ENCODE data around the gene SORBS2. TPM values are rescaled to one million over a fixed set of nuclear protein-coding genes. Genes with fewer than 3 reads are reported as not detected.

SORBS2 gene
- total RNA-seq, 1 experiment from 2014 or later = 9.7 TPM

GRCh38 chr4:185580699-185581098, 231.3 kb downstream of the SORBS2 start:
- Histone ChIP-seq H4K5ac (ENCODE audit: insufficient read length, low read depth, low read length) (no peak overlapping the region), H3K23ac (ENCODE audit: insufficient read length, low read depth, low read length) (no peak overlapping the region), H3K23me2 (ENCODE audit: insufficient read length, low read depth, low read length, poor library complexity, severe bottlenecking) (no peaks in the 10 kb centered on the region), H2AFZ (ENCODE audit: low read length) (no peak overlapping the region), H4K20me1 (ENCODE audit: control insufficient read depth, insufficient read depth, insufficient read length) (no peaks in the 10 kb centered on the region), H3K9ac (ENCODE audit: extremely low read depth, insufficient read length, low read length) (no peak overlapping the region), H3K14ac (ENCODE audit: insufficient read depth, low read length) (no peak overlapping the region), H2AK5ac (ENCODE audit: insufficient read length, low read length) (no peak overlapping the region), H4K91ac (ENCODE audit: insufficient read length, low read depth, low read length) (no peak overlapping the region), H3K56ac (ENCODE audit: insufficient read length, low read depth, low read length) (no peak overlapping the region), H3K79me2 (ENCODE audit: insufficient read depth, low read length) (no peaks in the 10 kb centered on the region), H3K27ac (ENCODE audit: insufficient read length, low read depth, low read length) (no peak overlapping the region), H3T11ph (ENCODE audit: low read length) (no peak overlapping the region), H3K4me1 (ENCODE audit: insufficient read depth, low read length) (peaks cover 3% of the 10 kb centered on the region; the same call in 1 of the 2 replicates), H3K18ac (ENCODE audit: insufficient read length, low read depth, low read length) (no peak overlapping the region), H3K4ac (ENCODE audit: low read depth, low read length) (no peak overlapping the region), H3K79me1 (ENCODE audit: insufficient read depth, low read depth, low read length, poor library complexity, severe bottlenecking) (no peaks in the 10 kb centered on the region), H3K4me2 (ENCODE audit: insufficient read depth, insufficient read length, low read length) (no peak overlapping the region), H2BK20ac (ENCODE audit: low read depth, low read length, poor library complexity, severe bottlenecking) (no peak overlapping the region), H4K8ac (replicated peaks; ENCODE audit: insufficient read length, low read depth, low read length) (no peak overlapping the region), H2BK12ac (ENCODE audit: insufficient read length, low read depth, low read length) (no peak overlapping the region), H2BK15ac (ENCODE audit: low read depth, low read length) (no peak overlapping the region), H2BK5ac (ENCODE audit: insufficient read length, low read length) (no peak overlapping the region), H2BK120ac (ENCODE audit: low read depth, low read length, poor library complexity, severe bottlenecking) (no peak overlapping the region), H3K27me3 (ENCODE audit: insufficient read depth, low read length) (no peaks in the 10 kb centered on the region), H3K9me3 (ENCODE audit: control insufficient read depth, low read depth, low read length) (no peaks in the 10 kb centered on the region)
- TF ChIP-seq, protein P1, sequence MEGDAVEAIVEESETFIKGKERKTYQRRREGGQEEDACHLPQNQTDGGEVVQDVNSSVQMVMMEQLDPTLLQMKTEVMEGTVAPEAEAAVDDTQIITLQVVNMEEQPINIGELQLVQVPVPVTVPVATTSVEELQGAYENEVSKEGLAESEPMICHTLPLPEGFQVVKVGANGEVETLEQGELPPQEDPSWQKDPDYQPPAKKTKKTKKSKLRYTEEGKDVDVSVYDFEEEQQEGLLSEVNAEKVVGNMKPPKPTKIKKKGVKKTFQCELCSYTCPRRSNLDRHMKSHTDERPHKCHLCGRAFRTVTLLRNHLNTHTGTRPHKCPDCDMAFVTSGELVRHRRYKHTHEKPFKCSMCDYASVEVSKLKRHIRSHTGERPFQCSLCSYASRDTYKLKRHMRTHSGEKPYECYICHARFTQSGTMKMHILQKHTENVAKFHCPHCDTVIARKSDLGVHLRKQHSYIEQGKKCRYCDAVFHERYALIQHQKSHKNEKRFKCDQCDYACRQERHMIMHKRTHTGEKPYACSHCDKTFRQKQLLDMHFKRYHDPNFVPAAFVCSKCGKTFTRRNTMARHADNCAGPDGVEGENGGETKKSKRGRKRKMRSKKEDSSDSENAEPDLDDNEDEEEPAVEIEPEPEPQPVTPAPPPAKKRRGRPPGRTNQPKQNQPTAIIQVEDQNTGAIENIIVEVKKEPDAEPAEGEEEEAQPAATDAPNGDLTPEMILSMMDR (conservative IDR thresholded peaks at IDR 0.05) = no peak
- Mint-ChIP-seq H3K4me1 (peaks cover 24 to 29% of the 10 kb centered on the region in 2 experiments), H3K36me3 (ENCODE audit: insufficient read depth in 1 of 3, low read depth in 3 of 3) (peaks cover 0 to 11% (median 0%) of the 10 kb centered on the region in 3 experiments; a peak in 3 of 7 replicates), H3K9me3 (peaks cover 2 to 7% of the 10 kb centered on the region in 2 experiments; a peak in 3 of 5 replicates), H3K27ac (0 out of 7 replicates have a peak overlapping the region, but pooled peaks of 1 of the 3 experiments have one; percentile 4), H3K4me3 (no peak overlapping the region), H3K27me3 (ENCODE audit: low read depth) (no peaks in the 10 kb centered on the region)
- DNase-seq = no peak
- no CpG with 5 or more reads among the region's 12 CpGs for WGBS (ENCODE audit: extremely low coverage, insufficient read length, low lambda C conversion rate)
